ENCODE results near the gene KCNT2. TPM values are rescaled to one million over a fixed set of nuclear protein-coding genes. Genes with fewer than 3 reads are reported as not detected.

The KCNT2 gene
- total RNA-seq, 1 donor from 2014 or later: 126 TPM

- H3K27me3 Mint-ChIP-seq (ENCODE audit: unreplicated experiment): no peaks in the 10 kb centered on the region
- no peak overlapping the region for H3K4me3 Mint-ChIP-seq (ENCODE audit: unreplicated experiment)
- DNase-seq: no peak
- no peak for TF ChIP-seq CTCF (IDR thresholded peaks at IDR 0.05; ENCODE audit: partially characterized antibody, unreplicated experiment)
- H3K4me1 Mint-ChIP-seq (ENCODE audit: low read depth, unreplicated experiment): peaks cover 7% of the 10 kb centered on the region
- no peaks in the 10 kb centered on the region for H3K36me3 Mint-ChIP-seq (ENCODE audit: unreplicated experiment)
- H3K9me3 Mint-ChIP-seq (ENCODE audit: unreplicated experiment): peaks cover 2% of the 10 kb centered on the region
- no peak overlapping the region for H3K27ac Mint-ChIP-seq (ENCODE audit: unreplicated experiment)
These were observed 110.4 kb downstream of the KCNT2 start for GRCh38 chr1:196497817-196498216.

GRCh38 chr1:196494766-196495165, 113.5 kb downstream of the KCNT2 start:
- TF ChIP-seq CTCF (IDR thresholded peaks at IDR 0.05; ENCODE audit: partially characterized antibody, unreplicated experiment): no peak
- Mint-ChIP-seq H3K27me3 (ENCODE audit: unreplicated experiment) (no peaks in the 10 kb centered on the region), H3K4me3 (ENCODE audit: unreplicated experiment) (no peak overlapping the region), H3K9me3 (ENCODE audit: unreplicated experiment) (peaks cover 2% of the 10 kb centered on the region), H3K4me1 (ENCODE audit: low read depth, unreplicated experiment) (peaks cover 6% of the 10 kb centered on the region), H3K27ac (ENCODE audit: unreplicated experiment) (no peak overlapping the region), H3K36me3 (ENCODE audit: unreplicated experiment) (no peaks in the 10 kb centered on the region)
- DNase-seq: no peak

GRCh38 chr1:196493881-196494280, 114.4 kb downstream of the KCNT2 start:
- no peak for TF ChIP-seq CTCF (IDR thresholded peaks at IDR 0.05; ENCODE audit: partially characterized antibody, unreplicated experiment)
- no peak overlapping the region for H3K4me3 Mint-ChIP-seq (ENCODE audit: unreplicated experiment)
- peaks cover 3% of the 10 kb centered on the region for H3K4me1 Mint-ChIP-seq (ENCODE audit: low read depth, unreplicated experiment)
- peaks cover 2% of the 10 kb centered on the region for H3K9me3 Mint-ChIP-seq (ENCODE audit: unreplicated experiment)
- H3K27ac Mint-ChIP-seq (ENCODE audit: unreplicated experiment): no peak overlapping the region
- no peak for DNase-seq
- no peaks in the 10 kb centered on the region for H3K27me3 Mint-ChIP-seq (ENCODE audit: unreplicated experiment)
- no peaks in the 10 kb centered on the region for H3K36me3 Mint-ChIP-seq (ENCODE audit: unreplicated experiment)

- DNase-seq: no peak
- Mint-ChIP-seq H3K4me3 (ENCODE audit: unreplicated experiment) (no peak overlapping the region), H3K9me3 (ENCODE audit: unreplicated experiment) (peaks cover 2% of the 10 kb centered on the region), H3K27ac (ENCODE audit: unreplicated experiment) (peak overlapping the region; percentile 15), H3K27me3 (ENCODE audit: unreplicated experiment) (peaks cover 1% of the 10 kb centered on the region), H3K4me1 (ENCODE audit: low read depth, unreplicated experiment) (peaks cover 2% of the 10 kb centered on the region), H3K36me3 (ENCODE audit: unreplicated experiment) (peaks cover 3% of the 10 kb centered on the region)
- no peak for TF ChIP-seq CTCF (IDR thresholded peaks at IDR 0.05; ENCODE audit: partially characterized antibody, unreplicated experiment)
These were observed 119.7 kb downstream of the KCNT2 start for GRCh38 chr1:196488579-196488978.

GRCh38 chr1:196486346-196486745, 121.9 kb downstream of the KCNT2 start:
- Mint-ChIP-seq H3K4me3 (ENCODE audit: unreplicated experiment) (no peak overlapping the region), H3K4me1 (ENCODE audit: low read depth, unreplicated experiment) (peaks cover 2% of the 10 kb centered on the region), H3K9me3 (ENCODE audit: unreplicated experiment) (no peaks in the 10 kb centered on the region), H3K36me3 (ENCODE audit: unreplicated experiment) (peaks cover 3% of the 10 kb centered on the region), H3K27ac (ENCODE audit: unreplicated experiment) (no peak overlapping the region), H3K27me3 (ENCODE audit: unreplicated experiment) (peaks cover 1% of the 10 kb centered on the region)
- no peak for DNase-seq
- no peak for TF ChIP-seq CTCF (IDR thresholded peaks at IDR 0.05; ENCODE audit: partially characterized antibody, unreplicated experiment)
